Heart right ventricle (tissue), 16 donors: Measurements from ENCODE around the gene PDE4D. TPM values are rescaled to one million over a fixed set of nuclear protein-coding genes. Genes with fewer than 3 reads are reported as not detected.

Experiments
- ATAC-seq, 8 donors: fragments of 200-7000 bp; cut with Tn5 transposase; one replicate each; pipeline ENCODE4 v1.9.1; 2020; ENCODE audit warnings: mild to moderate bottlenecking in 8 of 8, moderate library complexity in 8 of 8, moderate number of reproducible peaks in 1 of 8
- DNase-seq, 2 donors: peaks; one replicate each; pipeline ENCODE4 v3.0.0-alpha.2; 2020
- H3K27ac ChIP-seq, 10 donors: fragments of 200-600 bp; sonication (generic) in 2 of 10; one replicate each; pipeline versions ENCODE4 v1.5.0 to v1.8.0; 2020 to 2022; ENCODE audit warnings: mild to moderate bottlenecking in 3 of 10
- H3K27me3 ChIP-seq, 7 donors: fragments of 200-600 bp; one replicate each; pipeline ENCODE4 v1.8.0; 2021 to 2022; ENCODE audit warnings: mild to moderate bottlenecking in 2 of 7
- H3K36me3 ChIP-seq, 9 donors: fragments of 200-600 bp; sonication (generic) in 1 of 9; one replicate each; pipeline versions ENCODE4 v1.5.0 to v1.8.0; 2020 to 2022; ENCODE audit warnings: mild to moderate bottlenecking in 2 of 9
- H3K4me1 ChIP-seq, 9 donors: fragments of 200-600 bp; sonication (generic) in 1 of 9; one replicate each; pipeline versions ENCODE4 v1.5.0 to v1.8.0; 2020 to 2022; ENCODE audit warnings: mild to moderate bottlenecking in 4 of 9
- H3K4me3 ChIP-seq, 10 donors: fragments of 200-600 bp; sonication (generic) in 2 of 10; one replicate each; pipeline versions ENCODE4 v1.5.0 to v1.8.0; 2020 to 2022; ENCODE audit warnings: mild to moderate bottlenecking in 7 of 10, moderate library complexity in 2 of 10
- H3K9me3 ChIP-seq, 11 donors: fragments of 200-600 bp in 10 of 11; sonication (generic) in 2 of 11; one replicate each; pipeline versions ENCODE4 v1.5.0 to v1.8.0; 2013 to 2022; ENCODE audit warnings: mild to moderate bottlenecking in 2 of 11, control low read depth in 1 of 11, moderate library complexity in 1 of 11
- WGBS, 2 donors: extraction: QIAGEN DNeasy Blood & Tissue Kit; methylation state at CpG; one replicate each; pipeline ENCODE4 v1.1.7; 2013; ENCODE audit warnings: inconsistent platforms in 1 of 2; 5-methylcytosine and 5-hydroxymethylcytosine counted together
- intact Hi-C, 10 donors: fragments of 100-400 bp; cut with DNase I; formaldehyde crosslinking; loops; one replicate each; pipeline versions ENCODE4 v1.11.1 to v1.14.2; 2022
- polyA plus RNA-seq, 2 donors: library from polyadenylated mRNA; stranded (reverse); fragments of 200-250 nt; gene quantifications; one replicate each; pipeline ENCODE4 v1.2.3, GENCODE V29; 2013
- total RNA-seq, 10 donors: library from RNA; stranded (reverse); fragmentation: NEBNext Ultra II Directional in 3 of 10; extraction: Animal tissue kit (Norgen Biotek cat#: 25700) in 3 of 10; gene quantifications; one replicate each; pipeline versions ENCODE4 v1.2.1 to v1.2.4, GENCODE V29; 2021 to 2023
- TF ChIP-seq, protein P1 (sequence below), 9 donors: fragments of 200-600 bp; sonication (generic) in 2 of 9; IDR thresholded peaks; one replicate each; pipeline versions ENCODE4 v1.5.0 to v1.8.0; 2021 to 2022; ENCODE audit warnings: antibody characterized with exemption in 9 of 9, mild to moderate bottlenecking in 5 of 9, moderate library complexity in 1 of 9
- donor health status: Arrhythmogenic right ventricular cardiomyopathy.
- donor health status: ischemic (EF 13 %, LVEDD 7.1; RV severe dilation, severe dysfunction).
- donor health status: healthy with polysubstance abuse.
- donor health status: DM: no; HTN: yes; CAD: no.
- donor health status: DM: no; HTN: no; CAD: no.
- donor health status: ischemic (EF 25% LVEDD 6.9; RV normal size, moderate dysfunction).
- donor health status: ischemic (EF 25% LVEDD 5.7; RV mildly dilated, moderate dysfunction).
- donor health status: healthy.
- donor health status: DM: yes; HTN: yes; CAD: no.
- donor health status: Ischemic cardiomyopathy.
- donor health status: ischemic (EF 35%, LVEDD 5.7; RV mildly dilated, moderate dysfunction).
- donor health status: nonischemic (EF 11% LVEDD 7.7; RV severe dilation, severe dysfunction).
- donor health status: DM: yes; HTN: yes; CAD: no.
- donor health status: PGD.
- donor health status: ischemic (EF 29% LVEDD 5.4; RV normal size, mild dysfunction).
- donor health status: nonischemic (EF 23%, LVEDD 6.1; RV moderate dilation, normal function).

PDE4D gene
- total and polyA plus RNA-seq, 12 donors, result 5.8 to 83.2 (median 39.5) TPM

DNA sequence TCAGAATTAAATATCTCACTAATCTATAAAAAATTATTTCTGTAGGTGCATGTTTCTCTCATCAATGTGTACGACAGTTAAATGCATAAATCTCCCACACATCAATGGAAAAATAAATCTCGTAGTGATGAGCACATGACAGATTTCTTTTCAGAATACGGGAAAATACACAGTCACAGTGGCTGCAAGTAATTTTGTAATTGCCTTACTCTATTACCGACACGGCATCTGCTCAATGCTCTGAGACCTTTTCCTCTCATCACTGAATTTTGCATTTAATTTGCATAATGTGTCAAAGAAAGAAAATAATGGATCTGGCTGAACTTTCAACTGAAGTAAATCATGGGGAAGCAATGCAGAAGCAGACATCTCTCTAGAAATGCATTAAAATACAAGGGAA, 37.2 kb downstream of the PDE4D start:
- DNase-seq, result no peak
- no peak for ATAC-seq
- H3K4me1 ChIP-seq, result no peaks in the 10 kb centered on the region
- 85 to 88% methylated on average over 5 of the region's 5 CpGs for WGBS, 2 donors
- H3K36me3 ChIP-seq, result no peaks in the 10 kb centered on the region
- H3K27me3 ChIP-seq, result no peaks in the 10 kb centered on the region
- no peak overlapping the region for H3K4me3 ChIP-seq
- H3K9me3 ChIP-seq, result peaks cover 0 to 2% (median 0%) of the 10 kb centered on the region in 11 donors
- intact Hi-C loops, result no loop called here
- no peak overlapping the region for H3K27ac ChIP-seq
- TF ChIP-seq, protein P1, sequence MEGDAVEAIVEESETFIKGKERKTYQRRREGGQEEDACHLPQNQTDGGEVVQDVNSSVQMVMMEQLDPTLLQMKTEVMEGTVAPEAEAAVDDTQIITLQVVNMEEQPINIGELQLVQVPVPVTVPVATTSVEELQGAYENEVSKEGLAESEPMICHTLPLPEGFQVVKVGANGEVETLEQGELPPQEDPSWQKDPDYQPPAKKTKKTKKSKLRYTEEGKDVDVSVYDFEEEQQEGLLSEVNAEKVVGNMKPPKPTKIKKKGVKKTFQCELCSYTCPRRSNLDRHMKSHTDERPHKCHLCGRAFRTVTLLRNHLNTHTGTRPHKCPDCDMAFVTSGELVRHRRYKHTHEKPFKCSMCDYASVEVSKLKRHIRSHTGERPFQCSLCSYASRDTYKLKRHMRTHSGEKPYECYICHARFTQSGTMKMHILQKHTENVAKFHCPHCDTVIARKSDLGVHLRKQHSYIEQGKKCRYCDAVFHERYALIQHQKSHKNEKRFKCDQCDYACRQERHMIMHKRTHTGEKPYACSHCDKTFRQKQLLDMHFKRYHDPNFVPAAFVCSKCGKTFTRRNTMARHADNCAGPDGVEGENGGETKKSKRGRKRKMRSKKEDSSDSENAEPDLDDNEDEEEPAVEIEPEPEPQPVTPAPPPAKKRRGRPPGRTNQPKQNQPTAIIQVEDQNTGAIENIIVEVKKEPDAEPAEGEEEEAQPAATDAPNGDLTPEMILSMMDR (IDR thresholded peaks at IDR 0.05), result no peak

DNA sequence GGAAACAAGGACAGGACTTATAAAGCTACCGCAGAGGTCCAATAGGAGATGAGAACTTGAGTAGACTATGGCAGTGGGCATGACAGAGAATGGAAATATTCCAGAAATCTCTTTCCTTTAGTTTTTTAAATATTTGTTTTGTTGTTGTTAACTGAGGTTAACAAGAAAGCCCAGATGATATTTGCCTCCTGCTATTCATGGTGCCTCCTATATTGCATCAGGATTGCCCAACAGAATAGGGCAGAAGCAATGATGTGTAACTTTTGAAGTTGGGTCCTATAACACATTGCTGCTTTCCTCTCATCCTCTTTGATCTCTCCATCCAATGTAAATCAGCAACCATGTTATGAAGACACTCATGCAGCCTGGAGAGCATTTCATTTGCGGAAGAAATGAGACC, 42.8 kb downstream of the PDE4D start:
- Histone ChIP-seq H3K27ac (no peak overlapping the region), H3K4me3 (no peak overlapping the region), H3K4me1 (no peaks in the 10 kb centered on the region), H3K9me3 (no peaks in the 10 kb centered on the region), H3K36me3 (no peaks in the 10 kb centered on the region), H3K27me3 (no peaks in the 10 kb centered on the region)
- 73 to 100% methylated on average over 2 of the region's 2 CpGs for WGBS, 2 donors
- DNase-seq (no peak), ATAC-seq (no peak)
- intact Hi-C loops, result no loop called here
- TF ChIP-seq, protein P1 (IDR thresholded peaks at IDR 0.05), result no peak

DNA sequence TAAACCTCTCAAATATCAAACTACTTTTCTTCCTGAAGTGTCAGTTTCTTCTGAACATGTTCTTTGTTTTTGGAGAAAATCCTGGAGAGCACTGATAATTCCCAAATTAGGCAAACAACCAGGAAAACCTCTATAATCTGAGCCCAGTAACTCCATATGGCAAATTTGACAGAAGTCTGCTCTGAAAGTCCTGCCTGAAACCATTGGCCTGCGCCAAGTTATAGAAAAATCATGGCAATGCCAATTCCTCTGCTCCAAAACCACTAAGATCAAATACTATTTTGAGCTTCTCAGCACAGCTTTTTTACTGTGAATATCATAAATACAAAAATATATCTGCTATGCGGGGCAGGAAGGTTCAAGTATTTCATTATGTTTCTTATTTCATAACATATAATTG, 45.9 kb downstream of the PDE4D start:
- Histone ChIP-seq H3K4me1 (no peaks in the 10 kb centered on the region), H3K27me3 (no peaks in the 10 kb centered on the region), H3K27ac (no peak overlapping the region), H3K36me3 (no peaks in the 10 kb centered on the region), H3K9me3 (no peaks in the 10 kb centered on the region), H3K4me3 (no peak overlapping the region)
- TF ChIP-seq, protein P1 (IDR thresholded peaks at IDR 0.05), result no peak
- ATAC-seq (no peak), DNase-seq (no peak)
- 93 to 94% methylated on average over 2 of the region's 2 CpGs for WGBS, 2 donors
- intact Hi-C loops, result no loop called here

DNA sequence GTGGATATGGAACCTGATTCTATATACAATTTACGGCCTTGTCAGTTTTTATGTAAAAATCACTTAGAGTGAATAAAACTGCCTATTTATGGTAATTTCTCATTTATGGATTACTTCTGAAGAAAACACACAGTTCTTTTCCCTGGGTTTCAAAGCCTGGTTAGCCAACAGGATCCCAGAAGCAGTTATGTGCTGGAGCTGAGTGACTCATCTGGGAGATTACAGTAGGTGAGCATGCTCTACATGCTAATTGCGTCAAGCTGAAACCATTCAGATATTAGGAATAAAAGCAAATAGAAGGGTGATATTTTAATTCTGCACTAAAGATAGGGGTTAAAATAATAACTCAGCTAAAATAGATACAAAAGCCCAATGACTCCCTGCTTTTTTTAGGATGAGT, 47.8 kb downstream of the PDE4D start:
- Histone ChIP-seq H3K36me3 (no peaks in the 10 kb centered on the region), H3K27me3 (no peaks in the 10 kb centered on the region), H3K4me1 (no peaks in the 10 kb centered on the region), H3K9me3 (no peaks in the 10 kb centered on the region), H3K4me3 (no peak overlapping the region), H3K27ac (no peak overlapping the region)
- intact Hi-C loops, result no loop called here
- ATAC-seq (no peak), DNase-seq (no peak)
- 93 to 95% methylated on average over 2 of the region's 2 CpGs for WGBS, 2 donors
- TF ChIP-seq, protein P1 (IDR thresholded peaks at IDR 0.05), result no peak
